ENCODE results near the gene GAD2. TPM values are rescaled to one million over a fixed set of nuclear protein-coding genes. Genes with fewer than 3 reads are reported as not detected.

The GAD2 gene
- total RNA-seq, 2 donors from 2014 or later, result 0.15 TPM; not detected in 1

DNA sequence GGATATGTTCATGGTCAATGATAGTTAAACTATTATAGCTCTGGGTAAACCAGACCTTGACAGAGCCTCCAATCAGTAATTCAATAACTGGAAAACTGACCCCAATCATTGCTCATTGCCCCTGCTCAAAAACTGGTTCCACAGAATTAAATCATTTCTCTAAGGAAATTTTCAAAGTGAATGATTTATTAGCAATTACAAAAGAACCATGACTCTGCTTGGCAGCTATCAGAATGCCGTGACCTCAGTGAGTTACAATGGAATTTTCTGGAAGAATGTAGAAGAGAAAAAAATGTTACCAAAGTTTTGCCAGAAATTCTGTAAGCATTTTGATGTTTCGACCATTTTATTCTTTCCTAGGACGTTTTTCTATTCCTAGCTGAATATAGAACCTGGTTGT is 114.8 kb downstream of the GAD2 start:
- Mint-ChIP-seq H3K27me3 (ENCODE audit: insufficient read depth) (no peaks in the 10 kb centered on the region), H3K36me3 (ENCODE audit: low read depth) (no peaks in the 10 kb centered on the region), H3K4me3 (no peak overlapping the region), H3K27ac (no peak overlapping the region), H3K9me3 (peaks cover 3% of the 10 kb centered on the region), H3K4me1 (peaks cover 3% of the 10 kb centered on the region)
- no peak overlapping the region for H3K9ac ChIP-seq (ENCODE audit: extremely low read depth, low read length, poor library complexity, severe bottlenecking)
- no peak overlapping the region for H3K4me3 ChIP-seq (ENCODE audit: low read length)
- no peaks in the 10 kb centered on the region for H3K27me3 ChIP-seq (ENCODE audit: control insufficient read depth, insufficient read depth, low read length, poor library complexity, severe bottlenecking)
- no peak overlapping the region for H3K27ac ChIP-seq (ENCODE audit: low read depth, low read length)
- DNase-seq, result no peak
- WGBS, 2 experiments (ENCODE audit: insufficient coverage in 1 of 2, insufficient read length in 1 of 2), result 78 to 88% methylated on average over 3 of the region's 3 CpGs
- no peaks in the 10 kb centered on the region for H3K36me3 ChIP-seq (ENCODE audit: control insufficient read depth, insufficient read depth, low read length)
- no peaks in the 10 kb centered on the region for H3K4me1 ChIP-seq (ENCODE audit: control insufficient read depth, insufficient read depth, low read length)
- TF ChIP-seq, protein P1, sequence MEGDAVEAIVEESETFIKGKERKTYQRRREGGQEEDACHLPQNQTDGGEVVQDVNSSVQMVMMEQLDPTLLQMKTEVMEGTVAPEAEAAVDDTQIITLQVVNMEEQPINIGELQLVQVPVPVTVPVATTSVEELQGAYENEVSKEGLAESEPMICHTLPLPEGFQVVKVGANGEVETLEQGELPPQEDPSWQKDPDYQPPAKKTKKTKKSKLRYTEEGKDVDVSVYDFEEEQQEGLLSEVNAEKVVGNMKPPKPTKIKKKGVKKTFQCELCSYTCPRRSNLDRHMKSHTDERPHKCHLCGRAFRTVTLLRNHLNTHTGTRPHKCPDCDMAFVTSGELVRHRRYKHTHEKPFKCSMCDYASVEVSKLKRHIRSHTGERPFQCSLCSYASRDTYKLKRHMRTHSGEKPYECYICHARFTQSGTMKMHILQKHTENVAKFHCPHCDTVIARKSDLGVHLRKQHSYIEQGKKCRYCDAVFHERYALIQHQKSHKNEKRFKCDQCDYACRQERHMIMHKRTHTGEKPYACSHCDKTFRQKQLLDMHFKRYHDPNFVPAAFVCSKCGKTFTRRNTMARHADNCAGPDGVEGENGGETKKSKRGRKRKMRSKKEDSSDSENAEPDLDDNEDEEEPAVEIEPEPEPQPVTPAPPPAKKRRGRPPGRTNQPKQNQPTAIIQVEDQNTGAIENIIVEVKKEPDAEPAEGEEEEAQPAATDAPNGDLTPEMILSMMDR (conservative IDR thresholded peaks at IDR 0.05), result no peak
- H3K9me3 ChIP-seq (ENCODE audit: control insufficient read depth, low read length), result peaks cover 19% of the 10 kb centered on the region

GRCh38 chr10:26334232-26334931 is 117.8 kb downstream of the GAD2 start:
- H3K27ac Mint-ChIP-seq, result no peak overlapping the region
- H3K9me3 Mint-ChIP-seq, result peaks cover 5% of the 10 kb centered on the region
- H3K4me1 Mint-ChIP-seq, result peaks cover 3% of the 10 kb centered on the region
- H3K27me3 Mint-ChIP-seq (ENCODE audit: insufficient read depth), result no peaks in the 10 kb centered on the region
- Histone ChIP-seq H3K9me3 (ENCODE audit: control insufficient read depth, low read length) (peaks cover 19% of the 10 kb centered on the region), H3K4me3 (ENCODE audit: low read length) (no peak overlapping the region), H3K4me1 (ENCODE audit: control insufficient read depth, insufficient read depth, low read length) (no peaks in the 10 kb centered on the region), H3K27ac (ENCODE audit: low read depth, low read length) (no peak overlapping the region), H3K27me3 (ENCODE audit: control insufficient read depth, insufficient read depth, low read length, poor library complexity, severe bottlenecking) (no peaks in the 10 kb centered on the region), H3K36me3 (ENCODE audit: control insufficient read depth, insufficient read depth, low read length) (no peaks in the 10 kb centered on the region), H3K9ac (ENCODE audit: extremely low read depth, low read length, poor library complexity, severe bottlenecking) (no peak overlapping the region)
- H3K4me3 Mint-ChIP-seq, result no peak overlapping the region
- no peaks in the 10 kb centered on the region for H3K36me3 Mint-ChIP-seq (ENCODE audit: low read depth)
- TF ChIP-seq, protein P1 (conservative IDR thresholded peaks at IDR 0.05), result no peak
- DNase-seq, result no peak
- whole genome bisulfite sequencing, 2 experiments (ENCODE audit: insufficient coverage in 1 of 2, insufficient read length in 1 of 2), result 85 to 92% methylated on average over 2 of the region's 4 CpGs

DNA sequence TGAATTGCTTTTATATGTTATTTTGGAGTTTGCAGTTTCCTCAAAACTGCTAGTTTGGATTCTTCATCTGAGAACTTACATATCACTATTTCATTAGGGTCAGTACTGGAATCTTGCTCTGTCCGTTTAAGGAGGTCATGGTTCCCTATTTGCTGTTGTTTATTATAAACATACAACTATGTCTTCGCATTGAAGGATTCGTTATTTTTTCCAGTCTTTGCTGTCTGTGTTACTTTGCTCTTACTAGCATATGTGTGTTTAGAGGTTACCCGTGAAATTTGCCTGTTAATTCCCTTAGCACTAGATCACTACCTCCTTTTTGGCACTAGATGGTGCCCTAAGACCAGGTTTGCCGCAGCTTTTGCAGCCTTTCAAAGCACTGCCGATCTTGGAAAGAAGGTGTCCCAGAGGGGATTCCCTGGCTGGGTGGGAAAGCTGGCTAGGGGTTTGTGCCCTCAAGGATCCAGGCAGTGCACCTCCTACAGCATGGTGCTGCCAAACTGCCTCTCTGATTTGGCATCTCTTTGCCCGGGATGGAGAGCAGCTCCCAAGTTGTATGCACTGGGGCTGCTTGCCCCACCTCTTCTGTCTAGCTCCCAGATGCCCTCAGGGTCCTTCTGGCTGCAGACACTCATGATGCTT is 118.5 kb downstream of the GAD2 start:
- Mint-ChIP-seq H3K9me3 (peaks cover 5% of the 10 kb centered on the region), H3K4me3 (no peak overlapping the region), H3K27me3 (ENCODE audit: insufficient read depth) (no peaks in the 10 kb centered on the region), H3K4me1 (peaks cover 3% of the 10 kb centered on the region), H3K36me3 (ENCODE audit: low read depth) (no peaks in the 10 kb centered on the region), H3K27ac (no peak overlapping the region)
- no peaks in the 10 kb centered on the region for H3K36me3 ChIP-seq (ENCODE audit: control insufficient read depth, insufficient read depth, low read length)
- H3K9me3 ChIP-seq (ENCODE audit: control insufficient read depth, low read length), result peaks cover 19% of the 10 kb centered on the region
- no peak overlapping the region for H3K9ac ChIP-seq (ENCODE audit: extremely low read depth, low read length, poor library complexity, severe bottlenecking)
- H3K27ac ChIP-seq (ENCODE audit: low read depth, low read length), result no peak overlapping the region
- no peaks in the 10 kb centered on the region for H3K27me3 ChIP-seq (ENCODE audit: control insufficient read depth, insufficient read depth, low read length, poor library complexity, severe bottlenecking)
- TF ChIP-seq, protein P1 (conservative IDR thresholded peaks at IDR 0.05), result peak; percentile 94
- DNase-seq, result peak; percentile 88
- 8 to 17% methylated on average over 5 to 7 of the region's 7 CpGs for WGBS, 2 experiments (ENCODE audit: insufficient coverage in 1 of 2, insufficient read length in 1 of 2)
- no peaks in the 10 kb centered on the region for H3K4me1 ChIP-seq (ENCODE audit: control insufficient read depth, insufficient read depth, low read length)
- H3K4me3 ChIP-seq (ENCODE audit: low read length), result no peak overlapping the region

All from endodermal cell (in vitro differentiated cells).